SH-SY5Y (cell line): ENCODE data around the gene ITGA7.

Source experiments
- GATA2 ChIP-seq: IDR thresholded peaks from 2 replicates; pipeline ENCODE4 v1.6.1; 2011; ENCODE audit warnings: mild to moderate bottlenecking, low read depth, low read length
- GATA3 ChIP-seq: IDR thresholded peaks from 2 replicates; pipeline ENCODE4 v1.6.1; 2011; ENCODE audit warnings: low read depth, mild to moderate bottlenecking, low read length, moderate library complexity

- no peak for TF ChIP-seq GATA2
- TF ChIP-seq GATA3 = no peak
Observed at GRCh38 chr12:55726971-55727370, 19.3 kb upstream of the ITGA7 start.
